Measurements from ENCODE around the gene TMEM178B.
A peak's percentile ranks its signal among the peaks of the same experiment; 100 is the strongest.
"Not testable (repeated sequence)": the region's sequence is repeated elsewhere in the genome, so short reads cannot be mapped to it uniquely, and the experiment has no call there.

Gene TMEM178B

GRCh38 chr7:141073641-141074161, at the start of gene TMEM178B:
TSS of gene TMEM178B (plus strand) at chr7:141074064.
- peak in 17 of 58 donors; percentile 9 to 47 (median 31) for DNase-seq

GRCh38 chr7:141024668-141025067, 49.2 kb upstream of the TMEM178B start:
- no peak for DNase-seq

- DNase-seq: no peak
Observed at GRCh38 chr7:141027043-141027442, 46.8 kb upstream of the TMEM178B start.

- DNase-seq: no peak
Observed at GRCh38 chr7:141028767-141029166, 45.1 kb upstream of the TMEM178B start.

- not testable (repeated sequence) for DNase-seq
Observed at GRCh38 chr7:141032539-141033323, 41.1 kb upstream of the TMEM178B start.

- not testable (repeated sequence) for DNase-seq
Observed at GRCh38 chr7:141038100-141038499, 35.8 kb upstream of the TMEM178B start.

GRCh38 chr7:141039376-141039775, 34.5 kb upstream of the TMEM178B start:
- DNase-seq: no peak

GRCh38 chr7:141042222-141043193, 31.4 kb upstream of the TMEM178B start:
- DNase-seq: no peak

- no peak for DNase-seq
Observed at GRCh38 chr7:141043616-141044015, 30.2 kb upstream of the TMEM178B start.

GRCh38 chr7:141045126-141045841, 28.6 kb upstream of the TMEM178B start:
- DNase-seq: no peak

GRCh38 chr7:141045842-141046620, 27.8 kb upstream of the TMEM178B start:
- DNase-seq: no peak

- no peak for DNase-seq
Observed at GRCh38 chr7:141053626-141054025, 20.2 kb upstream of the TMEM178B start.

- no peak for DNase-seq
Observed at GRCh38 chr7:141055146-141055545, 18.7 kb upstream of the TMEM178B start.

GRCh38 chr7:141057788-141058187, 16.1 kb upstream of the TMEM178B start:
- DNase-seq: no peak

GRCh38 chr7:141067856-141068255, 6.0 kb upstream of the TMEM178B start:
- not testable (repeated sequence) for DNase-seq

GRCh38 chr7:141071260-141071854, 2.5 kb upstream of the TMEM178B start:
- DNase-seq: peak in 56 of 58 donors; percentile 15 to 82 (median 64)

GRCh38 chr7:141071855-141072547, 1.9 kb upstream of the TMEM178B start:
- peak in 29 of 58 donors; percentile 6 to 57 (median 20) for DNase-seq

- peak in 57 of 58 donors; percentile 13 to 92 (median 75) for DNase-seq
Observed at GRCh38 chr7:141072548-141073172, 1.2 kb upstream of the TMEM178B start.
